ENCODE results near the gene BATF3. TPM values are rescaled to one million over a fixed set of nuclear protein-coding genes. Genes with fewer than 3 reads are reported as not detected.
A peak's percentile ranks its signal among the peaks of the same experiment; 100 is the strongest.
"Not testable (repeated sequence)": the region's sequence is repeated elsewhere in the genome, so short reads cannot be mapped to it uniquely, and the experiment has no call there.

The BATF3 gene
- polyA plus RNA-seq, 2 of the 4 experiments (the other 2 are of a cell fraction) = 6.4 to 8.9 TPM

- no peak overlapping the region for H3K27ac ChIP-seq
- no peak overlapping the region for H3K4me3 ChIP-seq
- peak in 1 of 2 experiments; percentile 23; a peak in 1 of 6 replicates for ATAC-seq
- FAIRE-seq = no peak
- 0 out of 3 replicates have a peak, but pooled peaks cover 5% of the 10 kb centered on the region for H3K4me1 ChIP-seq
- no peak overlapping the region; the same call in 2 of the 3 replicates for H3K4me2 ChIP-seq
- CTCF ChIA-PET = no interaction called here
- TF ChIP-seq TFCP2L1 (CRISPR knock-in tag; IDR thresholded peaks at IDR 0.05) = no peak
- TF ChIP-seq REST (IDR thresholded peaks at IDR 0.05) = no peak
- TF ChIP-seq TP53 (CRISPR knock-in tag; IDR thresholded peaks at IDR 0.05) = no peak
- no peak for TF ChIP-seq PHF8 (IDR thresholded peaks at IDR 0.05; ENCODE audit: borderline replicate concordance, low read depth)
- no peak for TF ChIP-seq HES2 (IDR thresholded peaks at IDR 0.05)
- TF ChIP-seq MAFK (IDR thresholded peaks at IDR 0.05; ENCODE audit: partially characterized antibody) = no peak
- TF ChIP-seq ELK1 (IDR thresholded peaks at IDR 0.05; ENCODE audit: low read depth, low read length) = no peak
- no peak for TF ChIP-seq CTCF (IDR thresholded peaks at IDR 0.05)
- no peak for TF ChIP-seq SREBF2 (IDR thresholded peaks at IDR 0.05)
- no peak for TF ChIP-seq EP300 (IDR thresholded peaks at IDR 0.05)
- no peak for TF ChIP-seq KDM5A (IDR thresholded peaks at IDR 0.05)
- POLR2A ChIA-PET = no interaction called here
- no peaks in the 10 kb centered on the region for H3K9me3 ChIP-seq
- DNase-seq (ENCODE audit: low read depth in 1 of 2, low spot score in 1 of 2) = no peak
- 66% methylated on average over 4 of the region's 4 CpGs for WGBS (ENCODE audit: missing lambda C conversion rate)
Measured at GRCh38 chr1:212712451-212713303, 13.0 kb upstream of the BATF3 start.

GRCh38 chr1:212711974-212712373 is 12.3 kb upstream of the BATF3 start:
- H3K4me1 ChIP-seq; H3K9me3 ChIP-seq; H3K27ac ChIP-seq; ATAC-seq; CTCF ChIA-PET; H3K4me3 ChIP-seq; DNase-seq (ENCODE audit: low read depth in 1 of 2, low spot score in 1 of 2); POLR2A ChIA-PET; H3K4me2 ChIP-seq; FAIRE-seq: not testable (repeated sequence)
- WGBS (ENCODE audit: missing lambda C conversion rate) = 92% methylated on average over 8 of the region's 8 CpGs

GRCh38 chr1:212710566-212710965 is 10.9 kb upstream of the BATF3 start:
- POLR2A ChIA-PET = no interaction called here
- H3K27ac ChIP-seq = no peak overlapping the region
- no peak for FAIRE-seq

More at GRCh38 chr1:212710566-212710965, 10.9 kb upstream of the BATF3 start:
- no peak overlapping the region for H3K4me3 ChIP-seq
- CTCF ChIA-PET = interaction anchor here (1.0 to 3.5 kb wide), 4 partner anchors 12 to 71 kb away, joined by 3 to 12 read pairs (median 3); partner anchors contain the start of gene BATF3
- WGBS (ENCODE audit: missing lambda C conversion rate) = 86% methylated on average over 6 of the region's 6 CpGs
- H3K4me2 ChIP-seq = no peak overlapping the region
- H3K9me3 ChIP-seq = no peaks in the 10 kb centered on the region
- 0 out of 3 replicates have a peak, but pooled peaks cover 5% of the 10 kb centered on the region for H3K4me1 ChIP-seq
- ATAC-seq = no peak; a peak in 1 of 6 replicates
- DNase-seq (ENCODE audit: low read depth in 1 of 2, low spot score in 1 of 2) = no peak
- TF ChIP-seq HOXA7 (CRISPR knock-in tag; IDR thresholded peaks at IDR 0.05) (no peak), ATOH8 (CRISPR knock-in tag; IDR thresholded peaks at IDR 0.05; ENCODE audit: low read depth) (no peak), FOSB (CRISPR knock-in tag; IDR thresholded peaks at IDR 0.05) (no peak), CTCF (IDR thresholded peaks at IDR 0.05) (no peak), PHF8 (IDR thresholded peaks at IDR 0.05; ENCODE audit: borderline replicate concordance, low read depth) (no peak), NFE2L2 (conservative IDR thresholded peaks at IDR 0.05; ENCODE audit: low read length) (no peak), MAX (IDR thresholded peaks at IDR 0.05) (no peak), RAD21 (conservative IDR thresholded peaks at IDR 0.05 in 1 of 2, IDR thresholded peaks at IDR 0.05 in 1 of 2) (no peak), CBX2 (IDR thresholded peaks at IDR 0.05; ENCODE audit: borderline replicate concordance, low read depth) (no peak), HOXB13 (CRISPR knock-in tag; IDR thresholded peaks at IDR 0.05; ENCODE audit: low read depth) (no peak), TFCP2L1 (CRISPR knock-in tag; IDR thresholded peaks at IDR 0.05) (no peak), EHF (CRISPR knock-in tag; IDR thresholded peaks at IDR 0.05) (no peak), ZC3H11A (IDR thresholded peaks at IDR 0.05) (no peak), EP300 (IDR thresholded peaks at IDR 0.05) (no peak)
